Skeletal muscle satellite cell (primary cell): Measurements from ENCODE around the gene RUVBL1. TPM values are rescaled to one million over a fixed set of nuclear protein-coding genes. Genes with fewer than 3 reads are reported as not detected.
"Not testable (repeated sequence)": the region's sequence is repeated elsewhere in the genome, so short reads cannot be mapped to it uniquely, and the experiment has no call there.

ENCODE experiments used
- H3K27me3 ChIP-seq: 2 replicates; pipeline ENCODE4 v1.7.0; 2013; ENCODE audit warnings: low read length; ENCODE audit not compliant: control insufficient read depth, insufficient read depth
- H3K36me3 ChIP-seq: 2 replicates; pipeline ENCODE4 v1.7.0; 2013; ENCODE audit warnings: mild to moderate bottlenecking, control low read depth, low read length; ENCODE audit not compliant: insufficient read depth
- H3K4me1 ChIP-seq: 2 replicates; pipeline ENCODE4 v1.7.0; 2013; ENCODE audit warnings: low read length; ENCODE audit not compliant: control insufficient read depth, insufficient read depth
- H3K4me2 ChIP-seq: 2 replicates; pipeline ENCODE4 v1.7.0; 2013; ENCODE audit warnings: mild to moderate bottlenecking, low read length
- H3K4me3 ChIP-seq: 2 replicates; pipeline ENCODE4 v1.7.0; 2013; ENCODE audit warnings: low read length
- H3K9ac ChIP-seq: 2 replicates; pipeline ENCODE4 v1.7.0; 2013; ENCODE audit warnings: mild to moderate bottlenecking, low read depth, low read length, moderate library complexity
- H3K9me3 ChIP-seq: replicated peaks from 2 replicates; pipeline ENCODE4 v1.7.0; 2013; ENCODE audit warnings: mild to moderate bottlenecking, control low read depth, low read length
- total RNA-seq: library from RNA; depleted of rRNA; stranded (reverse); fragments of >200 nt; gene quantifications from 2 replicates; pipeline ENCODE4 v1.2.3, GENCODE V29; 2012; rRNA removed

RUVBL1 gene
- total RNA-seq, result 86.9 and 91.5 TPM in 2 replicates

- Histone ChIP-seq H3K9me3 (no peaks in the 10 kb centered on the region), H3K4me2 (peak within 1 kb of the TSS; percentile 65), H3K27me3 (peaks cover 3% of the 10 kb centered on the region), H3K36me3 (no peaks in the 10 kb centered on the region), H3K4me1 (peaks cover 8% of the 10 kb centered on the region), H3K9ac (peak within 1 kb of the TSS; percentile 94), H3K4me3 (peak within 1 kb of the TSS; percentile 93)
Observed at GRCh38 chr3:128123538-128124368, at the start of gene RUVBL1. RUVBL1 (minus strand) TSS chr3:128123812; CDS start chr3:128123724, 88 bp downstream.

DNA sequence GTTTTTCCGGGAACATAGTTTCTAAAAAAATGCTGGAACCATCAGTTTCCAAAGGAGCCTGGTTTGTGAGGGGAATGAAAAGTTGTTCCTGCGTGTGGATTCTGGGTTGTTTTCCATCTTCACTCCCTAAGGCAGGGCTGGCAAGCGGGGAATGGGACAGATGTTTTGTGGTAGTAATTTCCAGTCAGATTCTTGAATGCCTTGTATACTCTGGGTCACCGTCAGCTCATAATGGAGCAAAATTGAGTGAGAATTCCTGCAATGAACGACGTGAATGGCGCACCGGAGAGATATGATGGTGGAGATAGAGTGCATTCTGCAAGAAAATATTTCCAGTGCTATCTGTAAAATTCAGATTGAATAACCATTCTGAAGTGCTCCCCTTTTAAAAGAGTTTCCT lies 49.6 kb upstream of the RUVBL1 start:
- H3K4me3 ChIP-seq, result no peak overlapping the region
- no peak overlapping the region for H3K9ac ChIP-seq
- H3K9me3 ChIP-seq, result no peaks in the 10 kb centered on the region
- no peaks in the 10 kb centered on the region for H3K4me1 ChIP-seq
- no peaks in the 10 kb centered on the region for H3K27me3 ChIP-seq
- H3K36me3 ChIP-seq, result no peaks in the 10 kb centered on the region
- H3K4me2 ChIP-seq, result no peak overlapping the region

- Histone ChIP-seq H3K9me3 (no peaks in the 10 kb centered on the region), H3K9ac (no peak overlapping the region), H3K4me3 (no peak overlapping the region), H3K4me1 (no peaks in the 10 kb centered on the region), H3K36me3 (no peaks in the 10 kb centered on the region), H3K27me3 (no peaks in the 10 kb centered on the region), H3K4me2 (no peak overlapping the region)
Observed at GRCh38 chr3:128170866-128171516, 47.4 kb upstream of the RUVBL1 start.

GRCh38 chr3:128168836-128169235 lies 45.2 kb upstream of the RUVBL1 start:
- no peaks in the 10 kb centered on the region for H3K27me3 ChIP-seq
- H3K9ac ChIP-seq, result no peak overlapping the region
- no peaks in the 10 kb centered on the region for H3K9me3 ChIP-seq
- H3K4me1 ChIP-seq, result no peaks in the 10 kb centered on the region
- H3K4me2 ChIP-seq, result no peak overlapping the region
- no peaks in the 10 kb centered on the region for H3K36me3 ChIP-seq
- H3K4me3 ChIP-seq, result no peak overlapping the region

DNA sequence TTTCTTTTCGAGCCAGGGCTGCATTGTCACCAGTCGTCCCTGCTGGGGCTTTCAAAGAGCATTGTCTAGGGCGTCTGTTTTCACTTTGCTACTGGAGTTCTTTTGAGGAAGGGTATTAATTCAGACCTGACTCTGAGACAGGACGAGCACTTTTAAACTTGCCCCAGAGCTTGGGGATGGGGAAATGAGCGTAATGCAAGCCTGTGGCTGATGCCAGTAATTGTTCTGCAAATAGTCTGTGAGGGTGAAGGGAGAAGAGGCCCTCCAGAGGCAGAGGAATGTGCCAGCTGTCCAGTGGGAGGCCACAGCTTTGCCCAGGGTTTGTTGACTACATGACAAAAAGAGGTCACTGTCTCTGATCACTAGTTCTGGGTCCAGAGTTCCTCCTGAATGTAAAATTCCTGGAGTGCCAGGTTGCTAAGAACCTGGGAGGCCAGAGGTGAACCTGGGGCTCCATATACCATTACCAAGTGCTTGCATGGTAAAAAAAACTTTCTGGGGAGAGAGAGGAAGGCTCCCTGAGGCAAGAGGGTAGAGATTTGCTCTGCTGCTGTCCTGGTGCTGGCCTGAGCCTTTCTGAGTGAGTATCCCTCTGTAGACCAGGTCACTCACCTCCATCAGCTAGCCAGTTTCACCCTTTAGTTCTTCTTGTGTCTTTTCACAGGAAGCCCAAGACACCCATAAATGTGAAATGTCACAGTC lies 44.5 kb upstream of the RUVBL1 start:
- Histone ChIP-seq H3K9me3 (no peaks in the 10 kb centered on the region), H3K9ac (no peak overlapping the region), H3K36me3 (no peaks in the 10 kb centered on the region), H3K27me3 (no peaks in the 10 kb centered on the region), H3K4me2 (no peak overlapping the region), H3K4me1 (no peaks in the 10 kb centered on the region), H3K4me3 (no peak overlapping the region)

GRCh38 chr3:128167646-128167972 lies 44.0 kb upstream of the RUVBL1 start:
- H3K4me1 ChIP-seq, result no peaks in the 10 kb centered on the region
- H3K4me3 ChIP-seq, result no peak overlapping the region
- no peak overlapping the region for H3K9ac ChIP-seq
- no peaks in the 10 kb centered on the region for H3K9me3 ChIP-seq
- no peak overlapping the region for H3K4me2 ChIP-seq
- no peaks in the 10 kb centered on the region for H3K27me3 ChIP-seq
- H3K36me3 ChIP-seq, result no peaks in the 10 kb centered on the region

DNA sequence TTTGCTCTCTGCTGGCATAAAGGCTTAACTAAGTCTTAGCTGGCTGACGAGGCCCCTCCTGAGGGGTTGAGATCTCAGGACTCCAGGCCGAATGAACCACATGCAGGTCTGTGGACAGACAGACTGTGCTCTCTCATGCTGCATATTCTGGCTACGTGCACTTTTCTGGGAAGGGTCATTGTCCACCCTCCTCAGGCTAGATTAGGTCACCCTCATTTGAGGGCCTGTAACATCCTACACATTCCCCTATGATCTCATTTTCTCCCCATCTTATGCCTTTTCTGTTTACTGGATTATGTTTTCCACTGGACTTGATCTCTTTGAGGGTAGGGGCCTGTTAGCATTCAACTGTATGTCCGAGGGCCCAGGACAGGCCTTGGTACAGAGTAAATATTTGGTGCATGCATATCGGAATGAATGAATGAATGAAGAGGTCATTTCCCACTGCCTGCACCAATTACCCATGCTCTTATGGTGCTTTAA lies 43.4 kb upstream of the RUVBL1 start:
- no peaks in the 10 kb centered on the region for H3K27me3 ChIP-seq
- H3K9ac ChIP-seq, result no peak overlapping the region
- H3K9me3 ChIP-seq, result no peaks in the 10 kb centered on the region
- H3K4me2 ChIP-seq, result no peak overlapping the region
- no peaks in the 10 kb centered on the region for H3K4me1 ChIP-seq
- H3K36me3 ChIP-seq, result no peaks in the 10 kb centered on the region
- H3K4me3 ChIP-seq, result no peak overlapping the region

DNA sequence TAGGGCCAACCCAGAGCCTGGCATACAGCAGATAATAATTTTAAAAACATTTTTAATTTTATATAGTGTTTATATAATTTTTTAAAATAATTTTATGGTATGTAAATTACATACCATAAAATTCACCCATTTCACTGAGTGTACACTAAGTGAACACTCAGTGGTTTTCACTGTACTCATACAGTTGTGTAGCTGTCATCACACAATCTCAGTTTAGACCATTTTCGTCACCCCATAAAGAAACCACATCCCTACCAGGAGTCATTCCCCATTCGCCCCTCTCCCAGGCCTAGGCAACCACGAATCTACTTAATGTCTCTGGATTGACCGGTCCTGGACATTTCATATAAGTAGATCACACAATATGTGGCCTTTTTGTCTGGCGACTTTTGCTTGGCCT lies 39.8 kb upstream of the RUVBL1 start:
- H3K4me3 ChIP-seq, result no peak overlapping the region
- no peaks in the 10 kb centered on the region for H3K36me3 ChIP-seq
- no peak overlapping the region for H3K9ac ChIP-seq
- H3K4me1 ChIP-seq, result no peaks in the 10 kb centered on the region
- H3K9me3 ChIP-seq, result no peaks in the 10 kb centered on the region
- H3K4me2 ChIP-seq, result no peak overlapping the region
- no peaks in the 10 kb centered on the region for H3K27me3 ChIP-seq

GRCh38 chr3:128160661-128161060 lies 37.0 kb upstream of the RUVBL1 start:
- Histone ChIP-seq H3K4me3 (no peak overlapping the region), H3K9me3 (no peaks in the 10 kb centered on the region), H3K36me3 (peaks cover 3% of the 10 kb centered on the region), H3K4me1 (no peaks in the 10 kb centered on the region), H3K9ac (no peak overlapping the region), H3K27me3 (no peaks in the 10 kb centered on the region), H3K4me2 (no peak overlapping the region)

- H3K36me3 ChIP-seq, result peaks cover 3% of the 10 kb centered on the region
- H3K27me3 ChIP-seq, result no peaks in the 10 kb centered on the region
- H3K4me2 ChIP-seq, result no peak overlapping the region
- H3K4me1 ChIP-seq, result no peaks in the 10 kb centered on the region
- no peak overlapping the region for H3K9ac ChIP-seq
- H3K4me3 ChIP-seq, result no peak overlapping the region
- no peaks in the 10 kb centered on the region for H3K9me3 ChIP-seq
Observed at GRCh38 chr3:128155616-128156360, 32.2 kb upstream of the RUVBL1 start.

DNA sequence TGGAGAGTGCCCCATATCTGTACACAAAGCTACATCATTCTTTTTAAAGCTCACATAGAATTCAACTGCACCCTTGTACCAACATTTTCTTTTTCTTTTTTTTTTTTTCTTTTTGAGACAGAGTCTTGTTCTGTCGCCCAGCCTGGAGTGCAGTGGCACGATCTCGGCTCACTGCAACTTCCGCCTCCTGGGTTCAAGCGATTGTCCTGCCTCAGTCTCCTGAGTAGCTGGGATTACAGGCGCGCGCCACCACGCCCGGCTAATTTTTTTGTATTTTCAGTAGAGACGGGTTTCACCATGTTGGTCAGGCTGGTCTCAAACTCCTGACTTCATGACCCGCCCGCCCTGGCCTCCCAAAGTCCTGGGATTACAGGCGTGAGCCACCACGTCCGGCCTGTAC lies 30.7 kb upstream of the RUVBL1 start:
- Histone ChIP-seq H3K9ac (peak overlapping the region; percentile 87), H3K4me2 (peak overlapping the region; percentile 84), H3K4me3 (peak overlapping the region; percentile 89)
- not testable (repeated sequence) for H3K4me1 ChIP-seq, H3K27me3 ChIP-seq, H3K9me3 ChIP-seq, H3K36me3 ChIP-seq
